Body of pancreas (tissue), 4 donors: ENCODE results near the gene GCA. TPM values are rescaled to one million over a fixed set of nuclear protein-coding genes. Genes with fewer than 3 reads are reported as not detected.

Source experiments
- ATAC-seq: fragments of 150-250 bp; one replicate; pipeline ENCODE4 v1.9.1; 2016
- DNase-seq, 4 donors: peaks; one replicate each; pipeline ENCODE4 v3.0.0-alpha.2; 2019
- H3K27ac ChIP-seq, 4 donors: fragments of 200-600 bp; sonication (generic); 1 replicate in 3 of 4; 2 replicates in 1 of 4; pipeline versions ENCODE4 v1.5.1 to v1.6.1; 2016 to 2019; ENCODE audit warnings: mild to moderate bottlenecking in 1 of 4, mixed read lengths in 1 of 4, moderate library complexity in 1 of 4
- H3K27me3 ChIP-seq, 2 donors: fragments of 200-600 bp; sonication (generic); one replicate each; pipeline ENCODE4 v1.6.0; 2016; ENCODE audit warnings: mild to moderate bottlenecking in 1 of 2
- H3K36me3 ChIP-seq, 2 donors: fragments of 200-600 bp; sonication (generic); replicated peaks in 1 of 2; 2 replicates each; pipeline ENCODE4 v1.5.1; 2016; ENCODE audit warnings: low read depth in 2 of 2; ENCODE audit not compliant: insufficient read depth in 1 of 2
- H3K4me1 ChIP-seq: fragments of 200-600 bp; sonication (generic); one replicate; pipeline ENCODE4 v1.6.0; 2016
- H3K4me3 ChIP-seq, 2 donors: fragments of 200-600 bp; sonication (generic); 1 replicate in 1 of 2; 2 replicates in 1 of 2; pipeline ENCODE4 v1.5.1; 2016 to 2019
- H3K9me3 ChIP-seq, 3 donors: fragments of 200-600 bp; sonication (generic); 1 replicate in 2 of 3; 2 replicates in 1 of 3; pipeline ENCODE4 v1.5.1; 2016
- POLR2A ChIP-seq, 3 donors: fragments of 450-650 bp; IDR thresholded peaks; one replicate each; pipeline ENCODE4 v1.6.1; 2016; ENCODE audit warnings: antibody characterized with exemption in 3 of 3, mild to moderate bottlenecking in 2 of 3
- WGBS, 2 donors: methylation state at CpG; one replicate each; pipeline ENCODE4 v1.1.5; 2017; 5-methylcytosine and 5-hydroxymethylcytosine counted together
- intact Hi-C: fragments of 100-400 bp; cut with DNase I; formaldehyde crosslinking; loops from one replicate; pipeline ENCODE4 v1.15.1; 2023
- total RNA-seq, 2 donors: library from RNA; depleted of rRNA; stranded (reverse); fragments of >200 nt; gene quantifications; one replicate each; pipeline ENCODE4 v1.1.0, GENCODE V29; 2016
- TF ChIP-seq, protein P1 (sequence below), 7 experiments: fragments of 450-650 bp in 4 of 7; fragments of 200-600 bp in 3 of 7; sonication (generic) in 3 of 7; IDR thresholded peaks; one replicate each; pipeline ENCODE4 v1.5.1; 2016 to 2019; ENCODE audit warnings: antibody characterized with exemption in 7 of 7

Gene GCA
- total RNA-seq, 2 donors from 2014 or later, result 14.0 to 15.2 TPM

DNA sequence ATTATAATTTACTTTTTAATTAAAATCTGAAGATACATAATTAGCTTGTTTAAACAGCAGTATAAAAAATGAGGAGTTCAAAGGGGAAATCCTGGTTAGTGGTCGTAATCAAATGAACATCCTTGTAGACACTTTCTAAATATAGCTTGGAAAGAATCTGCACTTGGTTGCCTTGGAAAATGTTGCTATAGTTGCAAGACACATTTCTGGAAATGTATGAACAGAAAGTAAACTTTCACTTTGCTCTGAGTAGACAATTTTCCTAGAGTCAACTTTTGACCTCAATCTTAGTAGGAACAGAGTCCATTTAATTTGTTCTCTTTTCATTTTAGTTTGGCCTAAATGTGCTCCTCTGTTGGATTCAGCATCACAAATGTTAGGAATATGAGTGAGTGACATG, 38.3 kb downstream of the GCA start:
- no peak for DNase-seq
- Histone ChIP-seq H3K27ac (no peak overlapping the region), H3K36me3 (no peaks in the 10 kb centered on the region), H3K27me3 (no peaks in the 10 kb centered on the region), H3K9me3 (no peaks in the 10 kb centered on the region), H3K4me1 (no peaks in the 10 kb centered on the region), H3K4me3 (no peak overlapping the region)
- intact Hi-C loops, result no loop called here
- TF ChIP-seq, protein P1, sequence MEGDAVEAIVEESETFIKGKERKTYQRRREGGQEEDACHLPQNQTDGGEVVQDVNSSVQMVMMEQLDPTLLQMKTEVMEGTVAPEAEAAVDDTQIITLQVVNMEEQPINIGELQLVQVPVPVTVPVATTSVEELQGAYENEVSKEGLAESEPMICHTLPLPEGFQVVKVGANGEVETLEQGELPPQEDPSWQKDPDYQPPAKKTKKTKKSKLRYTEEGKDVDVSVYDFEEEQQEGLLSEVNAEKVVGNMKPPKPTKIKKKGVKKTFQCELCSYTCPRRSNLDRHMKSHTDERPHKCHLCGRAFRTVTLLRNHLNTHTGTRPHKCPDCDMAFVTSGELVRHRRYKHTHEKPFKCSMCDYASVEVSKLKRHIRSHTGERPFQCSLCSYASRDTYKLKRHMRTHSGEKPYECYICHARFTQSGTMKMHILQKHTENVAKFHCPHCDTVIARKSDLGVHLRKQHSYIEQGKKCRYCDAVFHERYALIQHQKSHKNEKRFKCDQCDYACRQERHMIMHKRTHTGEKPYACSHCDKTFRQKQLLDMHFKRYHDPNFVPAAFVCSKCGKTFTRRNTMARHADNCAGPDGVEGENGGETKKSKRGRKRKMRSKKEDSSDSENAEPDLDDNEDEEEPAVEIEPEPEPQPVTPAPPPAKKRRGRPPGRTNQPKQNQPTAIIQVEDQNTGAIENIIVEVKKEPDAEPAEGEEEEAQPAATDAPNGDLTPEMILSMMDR (IDR thresholded peaks at IDR 0.05), result no peak
- TF ChIP-seq POLR2A (IDR thresholded peaks at IDR 0.05), result no peak
- WGBS, 2 donors, result 4 to 5% methylated on average over 1 of the region's 1 CpG
- ATAC-seq, result no peak

DNA sequence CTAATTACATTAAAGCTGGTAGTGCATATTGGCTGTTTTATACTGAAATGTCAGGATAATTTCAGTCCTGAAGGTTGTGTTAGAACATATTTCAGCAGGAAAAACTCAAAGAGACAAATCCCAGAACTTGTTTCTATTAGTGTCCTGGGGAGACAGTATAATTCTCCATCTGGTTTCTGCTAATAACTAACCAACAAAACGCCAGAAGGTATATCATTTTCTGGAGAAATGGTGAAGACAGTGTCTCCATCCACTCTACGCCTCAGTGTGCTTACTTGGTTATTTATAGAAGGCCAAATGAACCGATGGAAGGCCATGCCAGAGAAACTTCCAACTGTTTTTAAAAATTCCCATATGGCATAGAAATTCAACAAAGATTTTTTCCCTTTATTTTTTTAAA, 41.6 kb downstream of the GCA start:
- 78 to 81% methylated on average over 3 of the region's 3 CpGs for WGBS, 2 donors
- no peak for TF ChIP-seq POLR2A (IDR thresholded peaks at IDR 0.05)
- TF ChIP-seq, protein P1 (IDR thresholded peaks at IDR 0.05), result no peak
- Histone ChIP-seq H3K4me3 (no peak overlapping the region), H3K27ac (no peak overlapping the region), H3K36me3 (no peaks in the 10 kb centered on the region), H3K4me1 (no peaks in the 10 kb centered on the region), H3K9me3 (no peaks in the 10 kb centered on the region), H3K27me3 (no peaks in the 10 kb centered on the region)
- DNase-seq (no peak), ATAC-seq (no peak)
- intact Hi-C loops, result no loop called here

DNA sequence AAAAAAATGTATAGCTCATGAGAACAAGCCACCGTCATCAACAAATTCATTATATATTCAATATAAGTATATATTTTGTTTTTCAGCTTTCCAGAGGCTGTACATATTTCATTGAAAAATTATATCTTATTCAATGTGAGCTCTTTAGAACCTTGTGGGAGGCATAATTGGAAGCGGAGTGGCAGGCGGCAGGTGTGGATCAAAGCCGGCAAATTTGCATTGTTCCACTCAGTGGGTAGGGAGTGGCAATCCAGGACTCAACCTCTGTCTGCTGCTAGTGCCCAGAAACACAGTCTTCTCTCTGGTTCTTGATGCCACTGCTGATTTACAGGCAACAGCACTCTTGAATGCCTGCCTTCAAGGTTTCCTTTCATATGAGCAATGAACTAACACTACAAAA, 46.9 kb downstream of the GCA start:
- ATAC-seq (no peak), DNase-seq (no peak)
- intact Hi-C loops, result no loop called here
- TF ChIP-seq, protein P1 (IDR thresholded peaks at IDR 0.05), result no peak
- TF ChIP-seq POLR2A (IDR thresholded peaks at IDR 0.05), result no peak
- Histone ChIP-seq H3K27me3 (no peaks in the 10 kb centered on the region), H3K36me3 (no peaks in the 10 kb centered on the region), H3K9me3 (no peaks in the 10 kb centered on the region), H3K27ac (no peak overlapping the region), H3K4me1 (no peaks in the 10 kb centered on the region), H3K4me3 (no peak overlapping the region)
- 88 to 95% methylated on average over 4 of the region's 4 CpGs for WGBS, 2 donors

DNA sequence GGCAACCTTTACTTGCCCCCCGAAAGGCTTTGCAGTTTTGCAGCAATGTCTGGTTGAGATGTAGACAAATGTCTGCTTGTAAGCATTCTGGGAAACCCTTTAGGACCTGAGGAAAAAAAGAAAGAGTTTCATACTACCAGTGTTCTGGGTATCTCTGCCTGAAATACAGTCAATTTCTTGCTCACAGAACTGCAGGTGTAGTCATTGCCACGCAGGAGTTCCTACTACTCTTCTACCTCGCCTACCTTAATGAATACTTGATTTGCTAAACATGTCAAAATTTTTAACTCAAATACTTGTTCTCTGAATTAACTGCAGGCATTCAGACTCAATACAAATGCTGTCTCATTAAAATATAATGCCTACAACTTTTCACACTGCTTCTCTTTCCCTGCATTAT, 56.4 kb downstream of the GCA start:
- no peak for TF ChIP-seq POLR2A (IDR thresholded peaks at IDR 0.05)
- TF ChIP-seq, protein P1 (IDR thresholded peaks at IDR 0.05), result no peak
- H3K27me3 ChIP-seq, result no peaks in the 10 kb centered on the region
- intact Hi-C loops, result no loop called here
- peaks cover 0 to 3% (median 0%) of the 10 kb centered on the region in 3 donors for H3K9me3 ChIP-seq
- no peak for DNase-seq
- H3K36me3 ChIP-seq, result no peaks in the 10 kb centered on the region
- H3K27ac ChIP-seq, result no peak overlapping the region
- ATAC-seq, result no peak
- no peak overlapping the region for H3K4me3 ChIP-seq
- peaks cover 4% of the 10 kb centered on the region for H3K4me1 ChIP-seq
- 93 to 97% methylated on average over 3 of the region's 3 CpGs for WGBS, 2 donors

DNA sequence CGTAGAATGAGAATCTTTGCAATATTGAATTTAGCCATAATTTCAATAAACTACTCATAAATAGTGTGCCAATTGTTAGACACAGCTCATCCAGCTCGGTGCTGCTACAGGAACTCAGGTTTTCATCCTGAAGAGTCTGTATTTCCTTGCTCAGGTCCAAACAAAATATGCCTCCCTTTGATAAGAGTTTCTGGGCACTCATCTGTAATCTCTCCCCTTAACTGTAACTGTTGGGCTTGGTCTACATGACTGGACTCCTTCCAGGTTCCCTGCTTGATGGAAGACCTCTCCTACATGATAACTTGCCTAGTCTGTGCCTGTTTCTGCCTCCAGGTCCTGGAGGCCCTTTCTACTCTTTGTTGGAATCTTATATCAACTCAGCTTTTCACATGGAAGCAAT, 57.9 kb downstream of the GCA start:
- Histone ChIP-seq H3K9me3 (peaks cover 0 to 3% (median 0%) of the 10 kb centered on the region in 3 donors), H3K4me3 (no peak overlapping the region), H3K4me1 (peaks cover 4% of the 10 kb centered on the region), H3K27me3 (no peaks in the 10 kb centered on the region), H3K36me3 (no peaks in the 10 kb centered on the region), H3K27ac (no peak overlapping the region)
- WGBS, 2 donors, result 80 to 87% methylated on average over 2 of the region's 2 CpGs
- no peak for ATAC-seq
- no peak for DNase-seq
- TF ChIP-seq POLR2A (IDR thresholded peaks at IDR 0.05), result no peak
- TF ChIP-seq, protein P1 (IDR thresholded peaks at IDR 0.05), result no peak
- intact Hi-C loops, result no loop called here
